ENCODE data around the gene TMEM120B. TPM values are rescaled to one million over a fixed set of nuclear protein-coding genes. Genes with fewer than 3 reads are reported as not detected.

Gene TMEM120B
- total and polyA plus RNA-seq, 2 of the 13 experiments (the other 11 are each of a cell fraction or from before 2014, with no cell fraction given), result 7.1 to 12.9 TPM

GRCh38 chr12:121786440-121786825 lies 73.9 kb downstream of the TMEM120B start (continued):
- TF ChIP-seq HDAC6 (IDR thresholded peaks at IDR 0.05; ENCODE audit: low read depth, low read length) (no peak), XRCC5 (optimal IDR thresholded peaks at IDR 0.05; ENCODE audit: low read length) (peak; percentile 6), ZNF3 (CRISPR knock-in tag; IDR thresholded peaks at IDR 0.05) (no peak), ZNF264 (CRISPR knock-in tag; IDR thresholded peaks at IDR 0.05) (0 out of 2 replicates have a peak, but pooled peaks have one; percentile 53), ZNF468 (CRISPR knock-in tag; IDR thresholded peaks at IDR 0.05) (no peak), ZFY (CRISPR knock-in tag; IDR thresholded peaks at IDR 0.05) (no peak), SP2 (CRISPR knock-in tag; IDR thresholded peaks at IDR 0.05) (no peak), ZNF724P (CRISPR knock-in tag; IDR thresholded peaks at IDR 0.05; ENCODE audit: borderline replicate concordance) (no peak), MAZ (IDR thresholded peaks at IDR 0.05; ENCODE audit: borderline replicate concordance, low read depth, low read length) (no peak), MAZ (CRISPR knock-in tag; IDR thresholded peaks at IDR 0.05; ENCODE audit: low read depth) (no peak), AHR (CRISPR knock-in tag; IDR thresholded peaks at IDR 0.05) (no peak), NFRKB (IDR thresholded peaks at IDR 0.05) (no peak), SNAI1 (CRISPR knock-in tag; IDR thresholded peaks at IDR 0.05; ENCODE audit: borderline replicate concordance) (no peak), TBX3 (IDR thresholded peaks at IDR 0.05; ENCODE audit: borderline replicate concordance) (0 out of 2 replicates have a peak, but pooled peaks have one; percentile 25), TBL1XR1 (IDR thresholded peaks at IDR 0.05; ENCODE audit: borderline replicate concordance, low read length, partially characterized antibody) (no peak), HIVEP1 (CRISPR knock-in tag; IDR thresholded peaks at IDR 0.05) (no peak), FOSL2 (CRISPR knock-in tag; IDR thresholded peaks at IDR 0.05) (peak; percentile 87), CEBPB (IDR thresholded peaks at IDR 0.05; ENCODE audit: borderline replicate concordance, low read depth, low read length) (peak; percentile 89), KDM2A (CRISPR knock-in tag; IDR thresholded peaks at IDR 0.05; ENCODE audit: borderline replicate concordance, low read depth) (0 out of 2 replicates have a peak, but pooled peaks have one; percentile 1), RBM39 (IDR thresholded peaks at IDR 0.05; ENCODE audit: low read depth, low read length, poor library complexity, severe bottlenecking) (no peak), ZNF704 (CRISPR knock-in tag; IDR thresholded peaks at IDR 0.05; ENCODE audit: borderline replicate concordance) (no peak), ZSCAN25 (CRISPR knock-in tag; IDR thresholded peaks at IDR 0.05) (peak; percentile 97), ZHX1 (CRISPR knock-in tag; IDR thresholded peaks at IDR 0.05; ENCODE audit: low read depth) (no peak), BORCS8-MEF2B (CRISPR knock-in tag; IDR thresholded peaks at IDR 0.05) (0 out of 2 replicates have a peak, but pooled peaks have one; percentile 33)
- TF ChIP-seq, protein P1, sequence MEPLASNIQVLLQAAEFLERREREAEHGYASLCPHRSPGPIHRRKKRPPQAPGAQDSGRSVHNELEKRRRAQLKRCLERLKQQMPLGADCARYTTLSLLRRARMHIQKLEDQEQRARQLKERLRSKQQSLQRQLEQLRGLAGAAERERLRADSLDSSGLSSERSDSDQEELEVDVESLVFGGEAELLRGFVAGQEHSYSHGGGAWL (CRISPR knock-in tag; IDR thresholded peaks at IDR 0.05), result no peak
